Transverse colon (tissue), 4 donors: ENCODE data around the gene TOP1. TPM values are rescaled to one million over a fixed set of nuclear protein-coding genes. Genes with fewer than 3 reads are reported as not detected.

Source experiments
- DNase-seq: peaks from one replicate; pipeline ENCODE4 v3.0.0-alpha.2; 2019
- H3K27ac ChIP-seq, 4 donors: fragments of 200-600 bp; sonication (generic); 2 replicates each; pipeline ENCODE4 v1.5.1; 2016 to 2018; ENCODE audit warnings: inconsistent platforms in 4 of 4
- H3K27me3 ChIP-seq: fragments of 200-600 bp; sonication (generic); 2 replicates; pipeline ENCODE4 v1.5.1; 2017; ENCODE audit warnings: inconsistent platforms
- H3K36me3 ChIP-seq, 4 donors: fragments of 200-600 bp; sonication (generic); 2 replicates each; pipeline ENCODE4 v1.5.1; 2017 to 2019; ENCODE audit warnings: inconsistent platforms in 4 of 4
- H3K4me1 ChIP-seq, 4 donors: fragments of 200-600 bp; sonication (generic); 2 replicates each; pipeline ENCODE4 v1.5.1; 2017 to 2020; ENCODE audit warnings: inconsistent platforms in 4 of 4
- H3K4me3 ChIP-seq, 4 donors: fragments of 200-600 bp; sonication (generic); 1 replicate in 1 of 4; 2 replicates in 3 of 4; pipeline versions ENCODE4 v1.5.1 to v1.6.1; 2017 to 2019; ENCODE audit warnings: inconsistent platforms in 4 of 4
- H3K9me3 ChIP-seq, 2 donors: fragments of 200-600 bp; sonication (generic); 2 replicates each; pipeline ENCODE4 v1.5.1; 2017 to 2019; ENCODE audit warnings: inconsistent platforms in 2 of 2
- EP300 ChIP-seq: sonication (generic); formaldehyde crosslinking; IDR thresholded peaks from one replicate; pipeline ENCODE4 v1.6.1; 2017; ENCODE audit warnings: antibody characterized with exemption, low read depth
- POLR2A ChIP-seq: fragments of 450-650 bp; IDR thresholded peaks from one replicate; pipeline ENCODE4 v1.6.1; 2016; ENCODE audit warnings: antibody characterized with exemption, mild to moderate bottlenecking, moderate library complexity
- POLR2AphosphoS5 ChIP-seq, 3 donors: sonication (generic); formaldehyde crosslinking; IDR thresholded peaks; one replicate each; pipeline ENCODE4 v1.6.1; 2016; ENCODE audit warnings: antibody characterized with exemption in 3 of 3
- WGBS, 2 donors: methylation state at CpG; one replicate each; pipeline ENCODE4 v1.1.5; 2018; ENCODE audit warnings: low coverage in 1 of 2; 5-methylcytosine and 5-hydroxymethylcytosine counted together
- in situ Hi-C, 4 donors: fragments of 200-750 bp; cut with MboI; loops; one replicate each; pipeline versions ENCODE4 v1.15.0 to v1.15.1; 2017; ENCODE audit warnings: low sequenced_read_pairs in 3 of 4, low pct_ligation_motif_present in 1 of 4, low pct_unique_long_range_greater_than_20kb in 1 of 4
- intact Hi-C: fragments of 100-400 bp; cut with DNase I; formaldehyde crosslinking; loops from one replicate; pipeline ENCODE4 v1.15.1; 2023; ENCODE audit warnings: low total_unique reads
- total RNA-seq, 4 donors: library from RNA; depleted of rRNA; stranded (reverse); fragments of >200 nt; gene quantifications; one replicate each; pipeline ENCODE4 v1.1.0, GENCODE V29; 2016
- TF ChIP-seq, protein P1 (sequence below), 5 experiments: fragments of 200-600 bp in 3 of 5; fragments of 450-650 bp in 2 of 5; sonication (generic) in 3 of 5; IDR thresholded peaks; 1 replicate in 2 of 5; 2 replicates in 3 of 5; pipeline ENCODE4 v1.5.1; 2016 to 2017; ENCODE audit warnings: antibody characterized with exemption in 5 of 5, inconsistent platforms in 3 of 5, mild to moderate bottlenecking in 2 of 5, moderate library complexity in 1 of 5

TOP1 gene
- total RNA-seq, 4 donors from 2014 or later = 29.6 to 52.3 (median 36.9) TPM

DNA sequence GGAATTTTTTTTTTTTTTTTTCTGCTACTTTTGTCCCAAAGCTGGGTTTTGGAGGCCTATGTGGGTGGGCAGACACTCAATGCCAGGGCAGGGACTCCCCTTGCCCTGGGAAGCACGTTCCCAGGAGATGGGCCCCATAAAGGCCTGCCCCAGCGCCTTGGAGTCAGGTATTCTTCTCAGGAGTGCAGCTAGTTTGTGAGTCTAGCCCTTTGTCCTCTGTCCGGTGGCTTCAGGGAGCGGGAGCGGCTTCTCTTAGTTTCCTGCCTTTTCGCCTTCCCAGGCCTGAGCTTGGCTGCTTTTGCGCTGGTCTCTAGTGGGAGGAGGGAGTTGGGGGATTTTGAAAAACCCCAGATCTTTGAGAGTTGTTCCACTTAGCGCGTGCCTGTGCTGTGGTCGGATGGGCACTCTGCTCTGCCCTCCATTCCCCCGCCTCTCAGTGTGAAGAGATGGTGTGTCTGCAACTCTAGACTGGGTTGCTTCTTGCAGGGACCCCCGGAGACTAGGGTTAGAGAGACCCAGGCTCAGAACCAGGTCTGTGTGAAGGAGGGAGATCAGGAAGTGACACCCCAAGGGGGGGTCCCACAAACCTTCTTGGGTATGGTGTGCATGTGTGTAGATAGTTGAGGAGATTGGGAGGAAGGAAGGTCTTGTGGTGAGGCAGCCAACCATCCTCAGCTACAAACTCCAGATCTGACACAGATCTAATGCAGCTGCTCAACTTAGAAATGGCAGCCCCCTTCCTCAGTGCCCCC lies 110.0 kb downstream of the TOP1 start:
- TF ChIP-seq, protein P1, sequence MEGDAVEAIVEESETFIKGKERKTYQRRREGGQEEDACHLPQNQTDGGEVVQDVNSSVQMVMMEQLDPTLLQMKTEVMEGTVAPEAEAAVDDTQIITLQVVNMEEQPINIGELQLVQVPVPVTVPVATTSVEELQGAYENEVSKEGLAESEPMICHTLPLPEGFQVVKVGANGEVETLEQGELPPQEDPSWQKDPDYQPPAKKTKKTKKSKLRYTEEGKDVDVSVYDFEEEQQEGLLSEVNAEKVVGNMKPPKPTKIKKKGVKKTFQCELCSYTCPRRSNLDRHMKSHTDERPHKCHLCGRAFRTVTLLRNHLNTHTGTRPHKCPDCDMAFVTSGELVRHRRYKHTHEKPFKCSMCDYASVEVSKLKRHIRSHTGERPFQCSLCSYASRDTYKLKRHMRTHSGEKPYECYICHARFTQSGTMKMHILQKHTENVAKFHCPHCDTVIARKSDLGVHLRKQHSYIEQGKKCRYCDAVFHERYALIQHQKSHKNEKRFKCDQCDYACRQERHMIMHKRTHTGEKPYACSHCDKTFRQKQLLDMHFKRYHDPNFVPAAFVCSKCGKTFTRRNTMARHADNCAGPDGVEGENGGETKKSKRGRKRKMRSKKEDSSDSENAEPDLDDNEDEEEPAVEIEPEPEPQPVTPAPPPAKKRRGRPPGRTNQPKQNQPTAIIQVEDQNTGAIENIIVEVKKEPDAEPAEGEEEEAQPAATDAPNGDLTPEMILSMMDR (IDR thresholded peaks at IDR 0.05) = no peak
- TF ChIP-seq EP300 (no peak), POLR2AphosphoS5 (IDR thresholded peaks at IDR 0.05) (no peak), POLR2A (no peak)
- WGBS, 2 donors = 28% methylated on average over 12 of the region's 12 CpGs; no CpG with 5 or more reads in 1 of the 2 donors
- peak overlapping the region; percentile 57 to 88 (median 70) for H3K4me3 ChIP-seq
- DNase-seq = peak; percentile 31
- peak overlapping the region; percentile 89 to 98 (median 96) for H3K27ac ChIP-seq
- in situ Hi-C loops = no loop called here
- H3K36me3 ChIP-seq = no peaks in the 10 kb centered on the region
- peaks cover 8 to 60% (median 25%) of the 10 kb centered on the region in 4 donors for H3K4me1 ChIP-seq
- H3K27me3 ChIP-seq = no peaks in the 10 kb centered on the region
- intact Hi-C loops = no loop called here
- no peaks in the 10 kb centered on the region for H3K9me3 ChIP-seq

GRCh38 chr20:41139227-41140093 lies 110.8 kb downstream of the TOP1 start:
- 55 to 59% methylated on average over 5 of the region's 5 CpGs for WGBS, 2 donors
- no peaks in the 10 kb centered on the region for H3K36me3 ChIP-seq
- no peaks in the 10 kb centered on the region for H3K27me3 ChIP-seq
- intact Hi-C loops (no loop called here), in situ Hi-C loops (no loop called here)
- peak; percentile 5 for DNase-seq
- H3K27ac ChIP-seq = peak overlapping the region; percentile 89 to 98 (median 96)
- TF ChIP-seq POLR2A (no peak), POLR2AphosphoS5 (IDR thresholded peaks at IDR 0.05) (no peak), EP300 (no peak)
- TF ChIP-seq, protein P1 (IDR thresholded peaks at IDR 0.05) = no peak
- H3K4me1 ChIP-seq = peaks cover 8 to 60% (median 25%) of the 10 kb centered on the region in 4 donors
- H3K9me3 ChIP-seq = no peaks in the 10 kb centered on the region
- H3K4me3 ChIP-seq = peak overlapping the region in 1 of 4 donors; percentile 75

GRCh38 chr20:41140226-41141133 lies 111.9 kb downstream of the TOP1 start:
- no peaks in the 10 kb centered on the region for H3K36me3 ChIP-seq
- in situ Hi-C loops (no loop called here), intact Hi-C loops (no loop called here)
- peak; percentile 8 for DNase-seq
- peak overlapping the region; percentile 34 to 98 (median 50) for H3K27ac ChIP-seq
- TF ChIP-seq EP300 (no peak), POLR2A (no peak), POLR2AphosphoS5 (IDR thresholded peaks at IDR 0.05) (no peak)
- TF ChIP-seq, protein P1 (IDR thresholded peaks at IDR 0.05) = no peak
- H3K27me3 ChIP-seq = no peaks in the 10 kb centered on the region
- WGBS, 2 donors = 79 to 80% methylated on average over 2 to 10 of the region's 10 CpGs
- H3K4me3 ChIP-seq = no peak overlapping the region
- no peaks in the 10 kb centered on the region for H3K9me3 ChIP-seq
- peaks cover 8 to 65% (median 28%) of the 10 kb centered on the region in 4 donors for H3K4me1 ChIP-seq
